Erythroblast (primary cell): ENCODE results near the gene ZNF366.

ENCODE experiments used
- GATA1 ChIP-seq: IDR thresholded peaks from 2 replicates; pipeline ENCODE4 v1.6.1; 2011; ENCODE audit warnings: low read depth, mild to moderate bottlenecking, control low read depth, low read length, moderate library complexity
- POLR2A ChIP-seq: IDR thresholded peaks from 2 replicates; pipeline ENCODE4 v1.6.1; 2011; ENCODE audit warnings: mild to moderate bottlenecking, low read length

DNA sequence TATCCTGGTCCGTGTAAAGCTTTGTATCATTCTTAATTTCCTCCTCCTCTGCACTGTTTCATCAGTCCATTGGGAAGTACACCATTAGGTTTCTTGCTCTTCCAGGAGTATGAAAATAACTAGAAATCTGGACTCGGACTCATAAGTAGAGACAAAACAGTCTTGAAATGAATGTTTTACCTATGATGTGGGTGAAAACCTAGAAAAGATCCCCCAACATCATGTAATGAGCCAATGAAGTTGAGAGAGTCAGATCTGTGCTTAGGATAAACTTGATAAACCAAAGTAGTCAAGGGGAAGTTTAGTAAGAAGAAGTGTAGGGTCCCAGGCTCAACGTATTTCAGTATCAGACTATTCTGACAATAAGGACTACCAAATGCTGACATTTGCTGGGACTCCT is 25.2 kb downstream of the ZNF366 start:
- TF ChIP-seq POLR2A (no peak), GATA1 (no peak)
